ENCODE measurements around the gene DHRS9.

The DHRS9 gene

DNA sequence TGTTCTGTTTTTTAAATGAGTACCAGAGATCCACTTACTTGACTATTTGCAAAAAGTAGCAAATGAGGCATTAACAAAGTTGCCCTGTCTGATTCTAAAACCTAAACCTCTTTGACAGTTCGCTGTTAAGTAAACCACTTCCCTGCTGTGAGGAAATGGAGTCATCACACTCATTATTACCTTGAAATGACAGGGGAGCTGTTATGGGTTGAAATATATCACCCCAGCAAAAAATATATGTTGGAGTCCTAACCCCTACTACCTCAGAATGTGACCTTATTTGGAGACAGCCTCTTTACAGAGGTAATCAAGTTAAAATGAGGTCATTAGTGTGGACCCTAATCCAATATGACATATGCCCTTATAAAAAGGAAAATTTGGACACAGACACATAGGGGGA is 36.1 kb downstream of the DHRS9 start:
- Histone ChIP-seq H3K27me3 (ENCODE audit: insufficient read depth, poor library complexity, severe bottlenecking) (no peaks in the 10 kb centered on the region), H3K4me3 (ENCODE audit: severe bottlenecking) (no peak overlapping the region), H3K9me3 (ENCODE audit: severe bottlenecking) (no peaks in the 10 kb centered on the region), H3K36me3 (ENCODE audit: low read depth) (no peaks in the 10 kb centered on the region), H3K27ac (ENCODE audit: poor library complexity, severe bottlenecking) (no peak overlapping the region), H3K4me1 (ENCODE audit: insufficient read depth, poor library complexity, severe bottlenecking) (no peaks in the 10 kb centered on the region)
- no peak for DNase-seq (ENCODE audit: low spot score)
- ATAC-seq (ENCODE audit: low read depth) = no peak
- TF ChIP-seq, protein P1, sequence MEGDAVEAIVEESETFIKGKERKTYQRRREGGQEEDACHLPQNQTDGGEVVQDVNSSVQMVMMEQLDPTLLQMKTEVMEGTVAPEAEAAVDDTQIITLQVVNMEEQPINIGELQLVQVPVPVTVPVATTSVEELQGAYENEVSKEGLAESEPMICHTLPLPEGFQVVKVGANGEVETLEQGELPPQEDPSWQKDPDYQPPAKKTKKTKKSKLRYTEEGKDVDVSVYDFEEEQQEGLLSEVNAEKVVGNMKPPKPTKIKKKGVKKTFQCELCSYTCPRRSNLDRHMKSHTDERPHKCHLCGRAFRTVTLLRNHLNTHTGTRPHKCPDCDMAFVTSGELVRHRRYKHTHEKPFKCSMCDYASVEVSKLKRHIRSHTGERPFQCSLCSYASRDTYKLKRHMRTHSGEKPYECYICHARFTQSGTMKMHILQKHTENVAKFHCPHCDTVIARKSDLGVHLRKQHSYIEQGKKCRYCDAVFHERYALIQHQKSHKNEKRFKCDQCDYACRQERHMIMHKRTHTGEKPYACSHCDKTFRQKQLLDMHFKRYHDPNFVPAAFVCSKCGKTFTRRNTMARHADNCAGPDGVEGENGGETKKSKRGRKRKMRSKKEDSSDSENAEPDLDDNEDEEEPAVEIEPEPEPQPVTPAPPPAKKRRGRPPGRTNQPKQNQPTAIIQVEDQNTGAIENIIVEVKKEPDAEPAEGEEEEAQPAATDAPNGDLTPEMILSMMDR (IDR thresholded peaks at IDR 0.05; ENCODE audit: poor library complexity, severe bottlenecking) = no peak

DNA sequence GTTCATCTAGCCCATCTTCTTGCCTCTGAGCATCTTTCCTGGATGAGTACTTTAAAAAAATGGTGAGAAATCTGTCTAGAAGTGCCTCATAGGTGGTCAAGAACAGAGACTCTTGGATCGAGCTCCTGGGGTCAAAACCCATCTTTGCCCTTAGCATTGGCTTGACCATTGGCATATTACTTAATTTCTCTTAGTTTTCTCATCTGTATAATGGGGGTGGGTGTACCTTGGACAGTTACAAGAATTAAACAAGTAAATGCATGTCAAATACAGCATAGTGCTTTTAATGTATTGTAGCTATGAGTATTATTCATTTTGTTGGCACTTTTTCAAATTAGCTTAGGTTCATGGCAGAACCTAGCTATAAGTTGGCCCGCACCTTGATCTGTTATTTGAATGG is 36.8 kb downstream of the DHRS9 start:
- Histone ChIP-seq H3K4me3 (ENCODE audit: severe bottlenecking) (no peak overlapping the region), H3K9me3 (ENCODE audit: severe bottlenecking) (no peaks in the 10 kb centered on the region), H3K27me3 (ENCODE audit: insufficient read depth, poor library complexity, severe bottlenecking) (no peaks in the 10 kb centered on the region), H3K27ac (ENCODE audit: poor library complexity, severe bottlenecking) (no peak overlapping the region), H3K36me3 (ENCODE audit: low read depth) (no peaks in the 10 kb centered on the region), H3K4me1 (ENCODE audit: insufficient read depth, poor library complexity, severe bottlenecking) (no peaks in the 10 kb centered on the region)
- TF ChIP-seq, protein P1 (IDR thresholded peaks at IDR 0.05; ENCODE audit: poor library complexity, severe bottlenecking) = no peak
- DNase-seq (ENCODE audit: low spot score) (no peak), ATAC-seq (ENCODE audit: low read depth) (no peak)

- Histone ChIP-seq H3K27ac (ENCODE audit: poor library complexity, severe bottlenecking) (no peak overlapping the region), H3K27me3 (ENCODE audit: insufficient read depth, poor library complexity, severe bottlenecking) (no peaks in the 10 kb centered on the region), H3K4me3 (ENCODE audit: severe bottlenecking) (no peak overlapping the region), H3K4me1 (ENCODE audit: insufficient read depth, poor library complexity, severe bottlenecking) (no peaks in the 10 kb centered on the region), H3K36me3 (ENCODE audit: low read depth) (no peaks in the 10 kb centered on the region), H3K9me3 (ENCODE audit: severe bottlenecking) (no peaks in the 10 kb centered on the region)
- ATAC-seq (ENCODE audit: low read depth) (no peak), DNase-seq (ENCODE audit: low spot score) (no peak)
- TF ChIP-seq, protein P1 (IDR thresholded peaks at IDR 0.05; ENCODE audit: poor library complexity, severe bottlenecking) = no peak
Measured at GRCh38 chr2:169106563-169107545, 37.5 kb downstream of the DHRS9 start.

DNA sequence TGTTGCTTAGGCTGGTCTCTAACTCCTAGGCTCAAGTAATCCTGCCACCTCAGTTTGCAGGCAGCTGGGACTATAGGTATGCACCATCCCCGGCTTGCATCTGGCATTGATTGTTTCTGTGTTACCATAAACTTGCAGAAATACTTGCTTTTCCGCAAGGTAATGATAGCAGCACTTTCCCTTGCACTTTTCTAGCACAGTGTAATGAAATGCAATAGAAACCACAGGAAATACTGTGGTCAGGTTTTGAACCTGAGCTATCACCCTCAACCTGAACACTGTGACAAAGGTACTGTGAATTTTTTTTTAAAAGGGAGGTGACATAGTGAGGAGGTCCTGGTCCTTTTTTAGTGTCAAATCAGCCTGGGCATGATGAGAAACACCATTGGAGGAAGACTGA is 38.3 kb downstream of the DHRS9 start:
- H3K4me1 ChIP-seq (ENCODE audit: insufficient read depth, poor library complexity, severe bottlenecking) = no peaks in the 10 kb centered on the region
- ATAC-seq (ENCODE audit: low read depth) (no peak), DNase-seq (ENCODE audit: low spot score) (no peak)
- no peaks in the 10 kb centered on the region for H3K27me3 ChIP-seq (ENCODE audit: insufficient read depth, poor library complexity, severe bottlenecking)
- no peak overlapping the region for H3K4me3 ChIP-seq (ENCODE audit: severe bottlenecking)
- no peaks in the 10 kb centered on the region for H3K36me3 ChIP-seq (ENCODE audit: low read depth)
- TF ChIP-seq, protein P1 (IDR thresholded peaks at IDR 0.05; ENCODE audit: poor library complexity, severe bottlenecking) = no peak
- no peak overlapping the region for H3K27ac ChIP-seq (ENCODE audit: poor library complexity, severe bottlenecking)
- no peaks in the 10 kb centered on the region for H3K9me3 ChIP-seq (ENCODE audit: severe bottlenecking)
